HG02759 (cell line): Measurements from ENCODE around the gene PLD1.

ENCODE experiments used
- ATAC-seq: cut with Tn5 transposase; IDR thresholded peaks from one replicate; pipeline ENCODE4 v1.9.1; 2021; ENCODE audit warnings: mild to moderate bottlenecking, moderate library complexity; ENCODE audit not compliant: unreplicated experiment

Gene PLD1

DNA sequence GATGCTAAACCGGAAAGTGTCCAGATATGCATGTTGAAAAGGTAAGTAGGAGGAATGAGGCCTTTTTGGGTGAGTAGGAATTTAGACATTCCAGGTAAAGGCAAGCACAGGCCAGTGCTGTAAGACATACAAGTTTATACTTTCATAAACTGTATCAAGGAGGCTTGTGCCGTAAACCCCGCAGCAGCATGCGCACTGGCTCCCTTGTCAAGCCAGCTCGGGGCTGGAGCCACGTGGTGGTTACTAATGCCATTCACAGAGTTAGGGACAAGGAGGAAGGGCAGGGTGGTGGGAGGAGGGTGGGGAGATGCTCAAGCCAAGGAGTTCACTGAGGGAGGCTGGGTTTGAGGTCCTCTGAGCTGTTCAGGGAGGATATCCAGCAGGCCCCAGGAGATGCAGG is 35.8 kb downstream of the PLD1 start:
- ATAC-seq = no peak

DNA sequence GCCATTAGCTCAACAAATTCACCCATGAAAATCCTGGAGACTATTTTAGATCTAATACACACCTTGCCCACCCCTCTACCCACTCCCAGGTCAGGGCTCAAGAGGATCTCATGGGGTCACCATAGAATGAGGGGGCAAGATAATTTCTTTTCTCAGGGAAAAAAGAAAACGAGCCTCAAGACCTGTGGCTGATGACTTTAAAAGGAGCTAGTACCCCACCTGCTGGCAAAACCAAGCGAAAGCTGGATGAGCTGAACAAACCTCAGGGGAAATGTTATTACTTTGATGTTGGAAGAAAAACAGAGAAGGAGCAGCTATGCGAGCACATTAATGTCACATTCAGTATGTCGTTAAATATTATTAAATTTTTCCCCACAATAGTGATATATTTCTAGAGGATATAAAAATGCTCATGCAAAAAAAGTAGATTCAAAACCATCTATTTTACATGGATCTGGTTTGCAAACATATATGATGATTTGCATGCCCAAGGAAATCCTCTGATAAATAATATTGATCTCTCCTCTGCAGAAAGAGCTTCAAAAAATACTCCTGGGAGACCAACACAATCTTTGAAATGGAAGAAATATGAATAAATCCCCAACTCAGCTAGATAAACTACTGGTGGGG is 37.7 kb downstream of the PLD1 start:
- peak; percentile 47 for ATAC-seq

- ATAC-seq = no peak
These were observed 39.3 kb downstream of the PLD1 start for GRCh38 chr3:171770689-171771620.

GRCh38 chr3:171769461-171769860 is 40.8 kb downstream of the PLD1 start:
- no peak for ATAC-seq

DNA sequence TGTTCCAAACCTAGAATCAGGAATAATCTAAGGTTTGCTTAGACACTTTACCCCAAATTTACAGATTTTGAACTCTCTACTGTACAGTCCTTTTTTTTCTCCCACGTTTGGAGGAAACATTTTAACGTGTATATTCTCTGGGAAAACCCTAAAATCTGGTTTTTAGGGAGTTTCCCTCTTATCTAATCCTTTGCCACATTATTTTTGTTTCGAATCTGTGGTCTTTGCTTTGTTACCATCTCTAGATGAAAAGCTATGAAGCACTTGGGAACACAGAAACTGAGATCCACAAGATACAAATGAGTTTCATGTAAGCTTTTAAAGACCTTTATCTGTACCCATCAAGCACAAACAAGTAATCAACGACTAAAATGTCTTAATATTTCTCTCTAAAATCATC is 41.3 kb downstream of the PLD1 start:
- no peak for ATAC-seq

DNA sequence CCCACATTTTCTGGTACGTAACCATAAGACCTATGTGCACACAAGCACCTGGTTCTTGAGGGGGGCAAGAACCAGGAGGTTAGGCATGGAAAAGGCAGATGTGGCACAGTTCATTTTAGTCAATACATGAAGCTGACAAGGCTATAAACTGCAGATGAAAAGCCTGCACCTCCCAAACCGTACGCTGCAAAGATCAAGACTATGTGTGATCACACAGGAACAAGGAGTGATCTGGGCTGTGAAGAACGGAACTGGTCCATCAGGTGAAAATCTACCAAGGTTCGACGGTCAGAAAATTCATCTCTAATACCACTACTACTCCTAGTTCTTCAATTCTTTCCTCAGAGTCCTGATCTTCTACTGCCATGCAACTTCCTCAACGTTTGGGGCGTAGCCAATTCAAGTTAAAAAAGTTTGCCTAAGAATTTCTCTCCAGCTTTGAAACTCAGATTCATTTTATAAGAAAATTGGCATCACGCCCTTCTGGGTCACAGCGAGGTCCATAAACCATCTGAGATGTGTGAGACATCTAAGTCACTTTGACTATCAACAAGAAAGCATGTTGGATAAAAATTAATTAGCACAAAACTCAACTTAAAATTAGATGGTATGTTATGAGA is 41.9 kb downstream of the PLD1 start:
- no peak for ATAC-seq

GRCh38 chr3:171765511-171765887 is 44.8 kb downstream of the PLD1 start:
- no peak for ATAC-seq

- no peak for ATAC-seq
These were observed 46.9 kb downstream of the PLD1 start for GRCh38 chr3:171763392-171763791.

GRCh38 chr3:171760477-171760876 is 49.8 kb downstream of the PLD1 start:
- no peak for ATAC-seq

DNA sequence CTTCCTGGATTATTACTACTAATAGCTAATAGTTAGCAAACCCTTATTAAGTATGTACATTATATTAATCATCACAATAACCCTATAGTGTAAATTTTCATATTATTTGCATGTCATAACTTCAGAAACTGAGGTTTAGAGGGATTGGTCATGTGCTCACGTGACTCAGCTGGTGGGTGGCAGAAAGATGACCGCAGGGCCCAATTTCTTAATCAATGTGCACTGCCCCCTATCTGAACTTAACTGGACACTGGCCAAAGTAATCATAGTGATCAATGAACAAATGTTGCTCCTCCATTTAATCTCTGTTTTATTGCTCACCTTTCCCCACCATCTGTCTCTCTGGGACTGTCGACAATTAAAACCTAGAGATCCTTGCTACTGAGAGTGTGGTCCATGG is 52.2 kb downstream of the PLD1 start:
- no peak for ATAC-seq

GRCh38 chr3:171757361-171758034 is 52.8 kb downstream of the PLD1 start:
- no peak for ATAC-seq

DNA sequence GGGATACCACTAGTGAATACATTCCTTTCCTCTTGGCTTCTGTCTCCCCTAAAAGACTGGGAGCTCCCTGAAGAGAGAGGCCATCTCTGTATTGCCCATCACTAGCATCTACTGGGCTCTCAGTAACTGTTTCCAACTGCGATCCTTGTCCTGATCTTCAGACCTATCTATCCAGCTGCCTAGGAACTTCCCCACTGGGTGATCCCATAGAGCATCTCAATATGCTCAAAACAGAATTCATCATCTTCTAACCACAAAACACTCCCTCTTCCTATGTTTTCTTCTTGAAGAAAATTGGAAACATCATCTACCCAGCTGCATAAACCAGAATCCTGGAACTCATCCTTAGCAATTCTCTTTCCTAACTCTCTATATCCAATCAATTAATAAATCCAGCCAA is 54.6 kb downstream of the PLD1 start:
- no peak for ATAC-seq

GRCh38 chr3:171755015-171755589 is 55.2 kb downstream of the PLD1 start:
- no peak for ATAC-seq

GRCh38 chr3:171753665-171754408 is 56.4 kb downstream of the PLD1 start:
- ATAC-seq = no peak

GRCh38 chr3:171753025-171753472 is 57.2 kb downstream of the PLD1 start:
- ATAC-seq = no peak

DNA sequence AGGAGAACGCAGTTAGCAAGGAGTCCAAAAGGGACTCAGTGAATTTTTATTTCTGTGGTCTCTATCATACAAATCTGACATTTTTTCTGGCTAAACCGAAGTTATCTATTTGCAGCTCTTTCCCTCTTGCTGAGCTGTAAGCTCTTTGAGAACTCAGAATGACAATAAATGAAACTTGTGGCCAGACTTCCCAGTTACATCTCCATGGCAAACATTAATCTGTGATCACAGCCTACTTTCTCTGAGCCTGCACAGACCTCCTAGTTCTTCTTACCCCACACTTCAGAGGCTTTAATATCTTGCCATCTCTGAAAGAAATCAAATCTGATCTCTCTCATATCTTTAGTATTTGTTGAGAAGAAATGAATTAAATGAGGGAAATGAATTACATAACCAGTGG is 58.0 kb downstream of the PLD1 start:
- peak; percentile 60 for ATAC-seq

- no peak for ATAC-seq
These were observed 61.2 kb downstream of the PLD1 start for GRCh38 chr3:171749124-171749523.

GRCh38 chr3:171748064-171748924 is 62.0 kb downstream of the PLD1 start:
- no peak for ATAC-seq

GRCh38 chr3:171747223-171747920 is 62.9 kb downstream of the PLD1 start:
- no peak for ATAC-seq
